Measurements from ENCODE around the gene PLCD4. TPM values are rescaled to one million over a fixed set of nuclear protein-coding genes. Genes with fewer than 3 reads are reported as not detected.

The PLCD4 gene
- total and polyA plus RNA-seq, 4 donors: 0.05 to 0.51 (median 0.12) TPM

- DNase-seq (ENCODE audit: low spot score): no peak
- no peaks in the 10 kb centered on the region for H3K4me1 ChIP-seq (ENCODE audit: control insufficient read depth in 4 of 4, insufficient read depth in 4 of 4, low read length in 3 of 4)
- TF ChIP-seq RAD21 (IDR thresholded peaks at IDR 0.05) (peak in 1 of 2 donors; percentile 8), EGR1 (IDR thresholded peaks at IDR 0.05; ENCODE audit: low read depth in 2 of 2) (no peak)
- H3K9ac ChIP-seq (ENCODE audit: low read depth in 1 of 2, low read length in 2 of 2): no peak overlapping the region
- H3K27me3 ChIP-seq (ENCODE audit: control insufficient read depth in 4 of 4, insufficient read depth in 4 of 4, low read length in 3 of 4): no peaks in the 10 kb centered on the region
- H3K27ac ChIP-seq (ENCODE audit: low read depth in 1 of 2, low read length in 2 of 2): no peak overlapping the region
- 93% methylated on average over 6 of the region's 6 CpGs for WGBS
- H3K9me3 ChIP-seq (ENCODE audit: control insufficient read depth in 4 of 4, low read length in 3 of 4): no peaks in the 10 kb centered on the region
- peaks cover 7 to 62% (median 39%) of the 10 kb centered on the region in 4 donors for H3K36me3 ChIP-seq (ENCODE audit: control insufficient read depth in 4 of 4, insufficient read depth in 3 of 4, low read depth in 1 of 4, low read length in 3 of 4)
- H3K4me3 ChIP-seq (ENCODE audit: low read depth in 1 of 3, low read length in 3 of 3): no peak overlapping the region
Observed at GRCh38 chr2:218583983-218584850, 23.5 kb upstream of the PLCD4 start.

DNA sequence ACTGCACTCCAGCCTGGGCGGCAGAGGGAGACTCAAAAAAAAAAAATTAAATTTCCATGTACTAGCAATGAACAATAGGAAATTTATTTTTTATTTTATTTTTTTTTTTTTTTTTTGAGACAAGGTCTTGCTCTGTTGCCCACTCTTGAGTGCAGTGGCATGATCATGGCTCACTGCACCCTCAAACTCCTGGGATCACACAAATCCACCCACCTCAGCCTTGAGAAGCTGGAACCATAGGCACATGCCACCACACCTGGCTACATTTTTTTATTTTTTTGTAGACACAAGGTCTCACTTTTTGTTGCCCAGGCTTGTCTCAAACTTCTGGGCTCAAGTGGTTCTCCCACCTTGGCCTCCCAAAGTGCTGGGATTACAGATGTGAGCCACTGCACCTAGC lies 22.2 kb upstream of the PLCD4 start:
- Histone ChIP-seq H3K9ac (ENCODE audit: low read depth in 1 of 2, low read length in 2 of 2) (no peak overlapping the region), H3K36me3 (ENCODE audit: control insufficient read depth in 4 of 4, insufficient read depth in 3 of 4, low read depth in 1 of 4, low read length in 3 of 4) (peaks cover 8 to 69% (median 48%) of the 10 kb centered on the region in 4 donors), H3K27me3 (ENCODE audit: control insufficient read depth in 4 of 4, insufficient read depth in 4 of 4, low read length in 3 of 4) (no peaks in the 10 kb centered on the region), H3K4me3 (ENCODE audit: low read depth in 1 of 3, low read length in 3 of 3) (no peak overlapping the region), H3K27ac (ENCODE audit: low read depth in 1 of 2, low read length in 2 of 2) (no peak overlapping the region), H3K9me3 (ENCODE audit: control insufficient read depth in 4 of 4, low read length in 3 of 4) (no peaks in the 10 kb centered on the region), H3K4me1 (ENCODE audit: control insufficient read depth in 4 of 4, insufficient read depth in 4 of 4, low read length in 3 of 4) (no peaks in the 10 kb centered on the region)
- no peak for TF ChIP-seq RXRA (IDR thresholded peaks at IDR 0.05)
- no peak for TF ChIP-seq RAD21 (IDR thresholded peaks at IDR 0.05)
- no peak for TF ChIP-seq FOXA2 (IDR thresholded peaks at IDR 0.05)
- TF ChIP-seq, protein P1, sequence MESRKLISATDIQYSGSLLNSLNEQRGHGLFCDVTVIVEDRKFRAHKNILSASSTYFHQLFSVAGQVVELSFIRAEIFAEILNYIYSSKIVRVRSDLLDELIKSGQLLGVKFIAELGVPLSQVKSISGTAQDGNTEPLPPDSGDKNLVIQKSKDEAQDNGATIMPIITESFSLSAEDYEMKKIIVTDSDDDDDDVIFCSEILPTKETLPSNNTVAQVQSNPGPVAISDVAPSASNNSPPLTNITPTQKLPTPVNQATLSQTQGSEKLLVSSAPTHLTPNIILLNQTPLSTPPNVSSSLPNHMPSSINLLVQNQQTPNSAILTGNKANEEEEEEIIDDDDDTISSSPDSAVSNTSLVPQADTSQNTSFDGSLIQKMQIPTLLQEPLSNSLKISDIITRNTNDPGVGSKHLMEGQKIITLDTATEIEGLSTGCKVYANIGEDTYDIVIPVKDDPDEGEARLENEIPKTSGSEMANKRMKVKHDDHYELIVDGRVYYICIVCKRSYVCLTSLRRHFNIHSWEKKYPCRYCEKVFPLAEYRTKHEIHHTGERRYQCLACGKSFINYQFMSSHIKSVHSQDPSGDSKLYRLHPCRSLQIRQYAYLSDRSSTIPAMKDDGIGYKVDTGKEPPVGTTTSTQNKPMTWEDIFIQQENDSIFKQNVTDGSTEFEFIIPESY (IDR thresholded peaks at IDR 0.05): no peak
- TF ChIP-seq HNF4A (conservative IDR thresholded peaks at IDR 0.05): no peak
- TF ChIP-seq, protein P2, sequence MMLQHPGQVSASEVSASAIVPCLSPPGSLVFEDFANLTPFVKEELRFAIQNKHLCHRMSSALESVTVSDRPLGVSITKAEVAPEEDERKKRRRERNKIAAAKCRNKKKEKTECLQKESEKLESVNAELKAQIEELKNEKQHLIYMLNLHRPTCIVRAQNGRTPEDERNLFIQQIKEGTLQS (IDR thresholded peaks at IDR 0.05): no peak
- WGBS: 96% methylated on average over 1 of the region's 1 CpG
- DNase-seq (ENCODE audit: low spot score): no peak

DNA sequence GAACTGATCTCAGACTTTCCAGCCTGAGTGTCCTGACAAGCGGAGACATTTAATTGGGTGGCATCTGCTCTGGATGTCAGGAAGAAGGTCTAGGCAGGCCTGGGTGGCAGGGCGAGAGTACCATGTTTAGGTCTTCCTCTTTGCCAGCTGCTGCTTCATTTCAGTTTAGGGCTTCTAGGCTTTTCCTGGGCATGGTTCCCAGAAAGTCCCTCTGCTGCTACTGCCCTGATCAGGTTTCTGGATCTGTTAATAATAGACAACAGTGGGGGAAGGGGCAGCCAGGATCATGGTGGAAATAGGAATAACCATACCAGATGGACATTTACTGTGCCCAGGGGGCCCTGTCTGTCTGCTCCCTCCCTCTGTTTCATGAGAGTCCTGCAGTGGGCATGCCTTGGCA lies 2.3 kb upstream of the PLCD4 start:
- 74% methylated on average over 2 of the region's 2 CpGs for WGBS
- no peak overlapping the region for H3K9ac ChIP-seq (ENCODE audit: low read depth in 1 of 2, low read length in 2 of 2)
- no peak for DNase-seq (ENCODE audit: low spot score)
- H3K4me3 ChIP-seq (ENCODE audit: low read depth in 1 of 3, low read length in 3 of 3): no peak overlapping the region
- no peaks in the 10 kb centered on the region for H3K27me3 ChIP-seq (ENCODE audit: control insufficient read depth in 4 of 4, insufficient read depth in 4 of 4, low read length in 3 of 4)
- no peaks in the 10 kb centered on the region for H3K9me3 ChIP-seq (ENCODE audit: control insufficient read depth in 4 of 4, low read length in 3 of 4)
- peaks cover 0 to 20% (median 18%) of the 10 kb centered on the region in 4 donors for H3K4me1 ChIP-seq (ENCODE audit: control insufficient read depth in 4 of 4, insufficient read depth in 4 of 4, low read length in 3 of 4)
- peak overlapping the region in 1 of 2 donors; percentile 14 for H3K27ac ChIP-seq (ENCODE audit: low read depth in 1 of 2, low read length in 2 of 2)
- H3K36me3 ChIP-seq (ENCODE audit: control insufficient read depth in 4 of 4, insufficient read depth in 3 of 4, low read depth in 1 of 4, low read length in 3 of 4): no peaks in the 10 kb centered on the region
- TF ChIP-seq, protein P2 (IDR thresholded peaks at IDR 0.05): no peak
- TF ChIP-seq JUND (IDR thresholded peaks at IDR 0.05) (no peak), FOXA1 (IDR thresholded peaks at IDR 0.05) (no peak), RAD21 (IDR thresholded peaks at IDR 0.05) (no peak), EGR1 (IDR thresholded peaks at IDR 0.05; ENCODE audit: low read depth in 2 of 2) (no peak), GABPA (IDR thresholded peaks at IDR 0.05 in 1 of 2, conservative IDR thresholded peaks at IDR 0.05 in 1 of 2) (no peak), HNF4G (IDR thresholded peaks at IDR 0.05) (no peak), YY1 (IDR thresholded peaks at IDR 0.05) (peak; percentile 55), SP1 (IDR thresholded peaks at IDR 0.05) (peak; percentile 42), TAF1 (conservative IDR thresholded peaks at IDR 0.05) (no peak), HNF4A (conservative IDR thresholded peaks at IDR 0.05) (no peak), FOXA2 (IDR thresholded peaks at IDR 0.05) (no peak), NR2F2 (IDR thresholded peaks at IDR 0.05) (no peak), RXRA (IDR thresholded peaks at IDR 0.05) (no peak)
- TF ChIP-seq, protein P3, sequence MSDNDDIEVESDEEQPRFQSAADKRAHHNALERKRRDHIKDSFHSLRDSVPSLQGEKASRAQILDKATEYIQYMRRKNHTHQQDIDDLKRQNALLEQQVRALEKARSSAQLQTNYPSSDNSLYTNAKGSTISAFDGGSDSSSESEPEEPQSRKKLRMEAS (IDR thresholded peaks at IDR 0.05): no peak
- TF ChIP-seq, protein P4, sequence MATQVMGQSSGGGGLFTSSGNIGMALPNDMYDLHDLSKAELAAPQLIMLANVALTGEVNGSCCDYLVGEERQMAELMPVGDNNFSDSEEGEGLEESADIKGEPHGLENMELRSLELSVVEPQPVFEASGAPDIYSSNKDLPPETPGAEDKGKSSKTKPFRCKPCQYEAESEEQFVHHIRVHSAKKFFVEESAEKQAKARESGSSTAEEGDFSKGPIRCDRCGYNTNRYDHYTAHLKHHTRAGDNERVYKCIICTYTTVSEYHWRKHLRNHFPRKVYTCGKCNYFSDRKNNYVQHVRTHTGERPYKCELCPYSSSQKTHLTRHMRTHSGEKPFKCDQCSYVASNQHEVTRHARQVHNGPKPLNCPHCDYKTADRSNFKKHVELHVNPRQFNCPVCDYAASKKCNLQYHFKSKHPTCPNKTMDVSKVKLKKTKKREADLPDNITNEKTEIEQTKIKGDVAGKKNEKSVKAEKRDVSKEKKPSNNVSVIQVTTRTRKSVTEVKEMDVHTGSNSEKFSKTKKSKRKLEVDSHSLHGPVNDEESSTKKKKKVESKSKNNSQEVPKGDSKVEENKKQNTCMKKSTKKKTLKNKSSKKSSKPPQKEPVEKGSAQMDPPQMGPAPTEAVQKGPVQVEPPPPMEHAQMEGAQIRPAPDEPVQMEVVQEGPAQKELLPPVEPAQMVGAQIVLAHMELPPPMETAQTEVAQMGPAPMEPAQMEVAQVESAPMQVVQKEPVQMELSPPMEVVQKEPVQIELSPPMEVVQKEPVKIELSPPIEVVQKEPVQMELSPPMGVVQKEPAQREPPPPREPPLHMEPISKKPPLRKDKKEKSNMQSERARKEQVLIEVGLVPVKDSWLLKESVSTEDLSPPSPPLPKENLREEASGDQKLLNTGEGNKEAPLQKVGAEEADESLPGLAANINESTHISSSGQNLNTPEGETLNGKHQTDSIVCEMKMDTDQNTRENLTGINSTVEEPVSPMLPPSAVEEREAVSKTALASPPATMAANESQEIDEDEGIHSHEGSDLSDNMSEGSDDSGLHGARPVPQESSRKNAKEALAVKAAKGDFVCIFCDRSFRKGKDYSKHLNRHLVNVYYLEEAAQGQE (IDR thresholded peaks at IDR 0.05): peak; percentile 15
- TF ChIP-seq, protein P1 (IDR thresholded peaks at IDR 0.05): no peak

Measured in liver (tissue), 9 donors.